ENCODE measurements around the gene TRERF1.

TRERF1 gene

DNA sequence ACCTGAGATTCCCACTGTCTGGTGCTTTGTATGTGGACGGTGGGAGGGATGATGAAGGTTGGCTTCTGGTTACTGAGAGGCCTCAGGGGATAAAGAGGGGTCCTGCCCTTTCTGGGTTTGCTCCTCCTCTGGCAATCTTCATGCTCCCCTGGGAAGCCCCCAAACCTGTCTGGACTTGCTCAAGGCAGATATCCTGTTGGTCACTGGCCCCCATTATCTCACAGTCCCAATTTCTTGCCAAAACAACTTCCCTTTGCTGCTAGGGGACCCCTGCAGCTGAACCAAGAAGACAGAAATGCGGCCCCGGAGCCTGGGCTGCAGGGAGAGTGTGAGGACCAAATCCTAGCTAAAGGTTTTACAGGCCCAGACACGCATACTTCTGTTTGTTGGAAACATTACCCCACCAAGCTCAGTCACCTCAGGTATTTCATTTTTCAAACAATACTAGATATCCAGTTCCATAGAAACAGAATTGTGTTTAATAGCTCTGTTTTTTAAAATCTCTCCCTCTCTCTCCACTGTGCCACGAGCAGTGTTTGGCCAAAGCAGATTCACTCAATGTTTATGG is 170.7 kb downstream of the TRERF1 start:
- H3K4me1 Mint-ChIP-seq (ENCODE audit: low read depth) = peaks cover 33% of the 10 kb centered on the region
- H3K4me3 Mint-ChIP-seq = no peak overlapping the region
- H3K36me3 Mint-ChIP-seq (ENCODE audit: low read depth) = peaks cover 15% of the 10 kb centered on the region
- no peaks in the 10 kb centered on the region for H3K9me3 Mint-ChIP-seq
- no peaks in the 10 kb centered on the region for H3K27me3 Mint-ChIP-seq (ENCODE audit: low read depth)
- peak overlapping the region; percentile 6 for H3K27ac Mint-ChIP-seq

DNA sequence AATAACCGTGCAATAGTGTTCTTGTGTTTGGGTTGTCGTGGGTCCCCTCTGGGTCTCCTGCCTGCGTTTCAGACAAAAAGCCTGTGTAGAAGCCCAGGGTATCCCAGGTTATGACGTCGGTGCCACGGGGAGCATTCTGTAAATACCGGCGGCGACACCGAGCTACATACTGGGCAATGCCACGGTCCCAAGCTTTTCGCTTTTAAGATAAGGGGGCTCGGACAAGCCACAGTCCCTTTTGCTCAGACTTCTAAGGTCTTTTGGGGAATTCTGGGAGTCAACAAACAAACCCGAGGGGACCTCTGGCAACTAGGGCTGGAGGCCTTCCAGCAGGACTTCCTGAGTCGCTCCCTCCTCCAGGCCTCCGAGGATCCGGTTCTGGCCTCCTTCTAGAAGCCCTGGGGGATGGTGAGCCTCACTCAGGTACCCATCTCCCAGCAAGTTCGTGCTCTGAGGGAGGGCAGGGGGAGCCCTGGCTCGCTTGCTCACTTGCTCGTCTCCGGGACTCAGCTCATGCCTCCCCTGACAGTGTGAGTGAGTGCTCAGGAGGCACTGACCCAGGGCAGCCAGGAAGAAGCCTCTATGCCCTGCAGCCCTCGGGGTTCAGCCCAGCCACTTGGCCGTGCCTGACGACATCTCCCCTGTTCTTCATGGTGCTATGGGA is 171.6 kb downstream of the TRERF1 start:
- Mint-ChIP-seq H3K36me3 (ENCODE audit: low read depth) (peaks cover 17% of the 10 kb centered on the region), H3K4me1 (ENCODE audit: low read depth) (peaks cover 33% of the 10 kb centered on the region), H3K9me3 (no peaks in the 10 kb centered on the region), H3K4me3 (no peak overlapping the region), H3K27me3 (ENCODE audit: low read depth) (no peaks in the 10 kb centered on the region), H3K27ac (no peak overlapping the region)

DNA sequence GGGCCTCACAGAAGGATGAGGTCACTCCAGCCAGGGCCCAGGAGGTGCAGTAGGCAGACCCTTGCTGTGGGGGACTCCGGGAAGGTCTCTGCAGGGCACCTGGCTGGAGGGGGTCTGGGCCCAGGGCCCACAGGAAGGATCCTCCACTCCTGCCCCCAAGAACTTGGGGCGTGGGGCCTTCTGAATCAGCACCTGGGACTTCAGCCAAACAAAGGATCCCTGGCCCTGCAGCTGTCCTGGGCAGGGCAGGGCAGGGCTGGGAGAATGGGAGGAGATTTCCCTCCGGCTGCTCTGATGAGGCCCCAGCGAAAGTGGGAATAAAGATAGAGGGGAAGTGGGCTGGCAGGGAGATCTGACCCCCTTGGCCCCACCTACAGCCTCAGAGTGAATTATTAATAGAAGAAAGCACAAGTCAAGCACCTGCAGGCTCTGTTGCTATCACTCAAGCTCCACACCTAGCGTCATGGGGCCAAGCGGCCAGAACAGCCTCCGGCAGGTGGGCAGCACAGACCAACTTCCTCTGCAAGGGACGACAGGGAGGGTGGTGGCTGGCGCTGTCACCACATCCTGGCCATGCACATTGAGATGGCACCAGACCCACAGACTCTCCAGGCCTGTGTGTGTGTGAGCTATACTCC is 172.5 kb downstream of the TRERF1 start:
- Mint-ChIP-seq H3K36me3 (ENCODE audit: low read depth) (peaks cover 13% of the 10 kb centered on the region), H3K4me1 (ENCODE audit: low read depth) (peaks cover 30% of the 10 kb centered on the region), H3K4me3 (no peak overlapping the region), H3K27me3 (ENCODE audit: low read depth) (no peaks in the 10 kb centered on the region), H3K9me3 (no peaks in the 10 kb centered on the region), H3K27ac (peak overlapping the region; percentile 70)

DNA sequence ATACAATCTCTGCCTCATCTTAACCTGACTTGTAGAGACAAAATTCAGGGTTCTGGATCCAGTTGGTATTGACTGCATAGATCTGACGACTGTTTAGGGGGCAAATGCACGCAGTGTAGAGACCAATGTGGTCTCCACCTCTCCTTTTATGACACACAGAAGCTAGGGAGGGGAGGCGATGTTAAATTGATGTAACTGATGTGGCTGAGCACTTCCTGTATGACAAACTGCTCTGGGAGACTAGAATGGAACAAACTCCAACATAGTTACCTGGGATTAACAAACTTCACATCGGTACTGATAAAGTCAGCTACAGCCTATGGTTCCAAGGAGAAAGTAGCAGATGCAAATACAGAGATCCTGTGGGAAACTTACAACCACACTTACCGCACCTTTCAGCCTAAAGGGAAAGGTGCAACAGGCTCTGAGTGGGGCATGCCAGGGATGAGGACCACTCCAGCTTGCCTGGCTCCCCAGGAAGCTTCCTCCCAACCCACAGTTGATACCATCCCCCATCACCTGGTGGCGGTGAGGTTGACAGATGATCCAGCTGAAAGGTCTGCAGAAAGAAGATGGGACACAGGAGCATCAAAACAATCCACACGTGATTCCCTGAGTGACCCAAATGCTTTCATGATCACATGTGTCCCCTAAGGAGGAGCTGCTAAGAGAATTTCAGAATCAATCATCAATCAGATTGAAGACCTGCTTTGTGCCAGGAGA is 173.4 kb downstream of the TRERF1 start:
- H3K4me3 Mint-ChIP-seq = no peak overlapping the region
- no peaks in the 10 kb centered on the region for H3K27me3 Mint-ChIP-seq (ENCODE audit: low read depth)
- peaks cover 13% of the 10 kb centered on the region for H3K36me3 Mint-ChIP-seq (ENCODE audit: low read depth)
- no peaks in the 10 kb centered on the region for H3K9me3 Mint-ChIP-seq
- H3K4me1 Mint-ChIP-seq (ENCODE audit: low read depth) = peaks cover 30% of the 10 kb centered on the region
- peak overlapping the region; percentile 70 for H3K27ac Mint-ChIP-seq

DNA sequence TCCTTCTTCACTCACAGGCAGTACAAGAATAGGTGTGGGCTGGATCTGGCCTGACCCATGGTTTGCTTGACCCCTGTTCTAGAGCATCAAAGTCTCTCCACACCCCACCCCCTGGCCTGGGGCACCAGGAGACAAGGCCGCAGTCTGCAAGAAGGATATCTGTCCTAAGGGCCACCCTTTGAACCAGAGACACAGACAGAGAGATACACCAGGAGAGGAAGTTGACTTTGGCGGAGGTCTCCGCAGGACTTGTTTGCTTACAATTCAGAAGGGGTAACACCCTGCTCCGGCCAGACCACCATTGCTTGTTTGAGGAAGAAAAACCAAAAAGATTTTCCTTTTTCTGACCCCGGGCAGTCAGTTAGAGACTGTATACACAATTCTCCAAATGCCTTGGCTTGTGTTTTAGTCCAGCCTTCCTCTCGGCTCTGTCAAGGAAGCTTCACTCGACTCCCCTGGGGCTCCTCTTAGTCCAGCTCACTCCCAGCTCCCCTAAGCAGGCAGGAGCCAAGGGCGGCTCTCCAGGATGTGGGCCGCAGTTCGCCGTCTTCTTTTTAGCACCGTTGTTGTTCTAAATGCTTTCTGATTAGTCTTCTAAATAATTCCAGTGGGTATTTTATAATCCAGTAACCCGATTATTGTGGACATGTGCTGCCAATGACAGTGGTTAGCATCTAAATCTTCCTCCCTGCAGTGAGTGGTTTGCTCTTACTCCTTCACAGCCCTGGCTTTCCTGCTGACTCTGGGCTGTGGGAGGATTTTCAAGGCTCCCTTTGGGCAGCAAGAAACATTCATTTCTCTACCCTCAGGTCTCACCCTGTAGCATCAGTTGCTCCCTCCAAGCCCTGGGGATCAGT is 175.5 kb downstream of the TRERF1 start:
- Mint-ChIP-seq H3K4me1 (ENCODE audit: low read depth) (peaks cover 22% of the 10 kb centered on the region), H3K27ac (peak overlapping the region; percentile 46), H3K9me3 (no peaks in the 10 kb centered on the region), H3K36me3 (ENCODE audit: low read depth) (peaks cover 12% of the 10 kb centered on the region), H3K4me3 (no peak overlapping the region), H3K27me3 (ENCODE audit: low read depth) (no peaks in the 10 kb centered on the region)

DNA sequence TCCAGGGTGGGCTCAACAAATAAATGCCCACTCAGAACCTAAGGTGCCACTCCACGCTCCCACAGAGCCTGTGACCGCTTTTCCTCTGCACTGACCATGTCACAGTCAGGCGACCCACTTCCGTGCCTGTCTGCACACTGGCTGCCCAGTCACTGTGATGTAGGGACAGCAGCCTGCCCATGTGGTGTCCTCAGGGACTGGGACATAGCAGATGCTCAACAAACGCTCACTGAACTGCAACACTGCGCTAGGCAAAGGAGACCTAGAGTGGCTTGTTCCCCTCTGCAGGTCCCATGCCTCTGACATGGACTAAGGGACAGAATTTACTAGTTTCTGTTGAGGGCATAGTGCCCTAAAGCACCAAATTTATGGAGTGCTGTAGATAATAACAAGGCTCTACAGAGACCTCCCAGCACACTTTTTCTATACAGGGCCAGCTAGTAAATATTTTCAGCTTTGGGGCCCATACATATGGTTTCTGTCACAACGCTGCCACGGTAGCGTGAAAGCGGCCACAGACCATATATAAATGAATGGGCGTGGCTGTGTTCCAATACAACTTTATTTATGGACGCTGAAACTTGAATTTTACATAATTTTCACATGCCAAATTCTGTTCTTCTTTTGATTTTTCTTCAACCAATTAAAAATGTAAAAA is 176.2 kb downstream of the TRERF1 start:
- Mint-ChIP-seq H3K27ac (no peak overlapping the region), H3K36me3 (ENCODE audit: low read depth) (peaks cover 12% of the 10 kb centered on the region), H3K27me3 (ENCODE audit: low read depth) (no peaks in the 10 kb centered on the region), H3K4me1 (ENCODE audit: low read depth) (peaks cover 22% of the 10 kb centered on the region), H3K9me3 (no peaks in the 10 kb centered on the region), H3K4me3 (no peak overlapping the region)

DNA sequence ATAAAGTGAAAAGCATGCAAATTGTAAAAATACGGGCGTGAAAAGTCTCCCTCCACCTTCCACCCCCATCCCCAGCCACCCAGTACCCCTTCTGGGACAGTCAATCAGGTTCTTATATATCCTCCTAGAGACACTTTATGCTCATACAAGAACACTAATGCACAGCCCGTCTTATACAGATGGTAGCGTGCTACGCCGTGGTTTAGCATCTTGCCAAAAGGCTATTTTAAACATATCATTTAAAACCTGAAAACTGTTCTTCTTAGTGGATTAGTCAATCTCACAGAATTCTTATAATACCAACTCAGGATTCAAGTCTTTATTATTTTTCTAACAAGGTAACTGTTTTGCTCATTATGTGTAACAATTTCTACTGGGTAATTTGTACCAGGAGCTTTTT is 176.8 kb downstream of the TRERF1 start:
- Mint-ChIP-seq H3K9me3 (no peaks in the 10 kb centered on the region), H3K27me3 (ENCODE audit: low read depth) (no peaks in the 10 kb centered on the region), H3K4me3 (no peak overlapping the region)

DNA sequence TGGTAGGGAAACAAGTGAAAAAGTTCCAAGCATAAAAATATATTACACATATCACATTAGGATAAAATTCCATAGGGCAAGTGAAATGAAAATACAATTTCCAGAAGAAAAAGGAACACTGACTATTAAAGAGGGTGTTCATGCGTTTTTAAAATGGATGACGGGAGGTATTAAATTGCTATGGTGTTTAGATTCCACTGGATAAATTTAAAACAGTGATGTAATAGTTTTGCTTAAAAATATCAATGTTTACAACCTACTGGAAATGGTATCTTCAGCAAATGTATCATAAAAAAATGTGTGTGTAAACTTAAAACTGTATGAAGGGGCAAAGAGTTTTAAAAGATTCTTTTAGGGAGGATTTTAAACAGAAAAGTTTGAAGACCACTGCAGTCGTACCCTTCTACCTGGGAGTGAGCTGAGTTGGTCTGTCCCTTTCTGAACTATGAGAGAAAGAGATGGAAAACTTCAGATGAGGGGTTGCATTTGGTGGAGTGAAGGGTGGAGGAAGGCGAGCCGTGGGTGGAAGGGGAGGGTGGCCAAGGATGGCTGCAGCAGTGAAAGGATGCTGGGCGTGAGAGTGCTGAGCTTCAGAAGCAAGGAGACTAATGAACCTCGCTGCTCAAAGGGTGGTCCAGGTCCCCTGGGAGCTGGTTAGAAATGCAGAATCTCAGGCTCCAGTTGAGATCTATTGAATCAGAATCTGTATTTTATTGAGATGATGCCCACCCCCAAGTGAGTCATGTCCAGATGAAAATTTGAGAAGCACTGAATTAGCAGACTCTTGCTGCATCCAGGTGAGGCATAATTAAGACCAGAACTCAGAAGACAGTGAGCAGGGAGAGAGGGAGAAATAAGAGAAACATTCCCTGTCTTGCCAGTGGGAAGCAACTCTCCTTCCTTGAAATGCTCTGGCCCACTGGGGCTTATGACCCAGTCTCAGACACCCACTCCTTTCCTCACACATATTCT is 179.6 kb downstream of the TRERF1 start:
- H3K27ac Mint-ChIP-seq = no peak overlapping the region
- peaks cover 24% of the 10 kb centered on the region for H3K36me3 Mint-ChIP-seq (ENCODE audit: low read depth)
- no peaks in the 10 kb centered on the region for H3K27me3 Mint-ChIP-seq (ENCODE audit: low read depth)
- no peak overlapping the region for H3K4me3 Mint-ChIP-seq
- no peaks in the 10 kb centered on the region for H3K9me3 Mint-ChIP-seq
- peaks cover 15% of the 10 kb centered on the region for H3K4me1 Mint-ChIP-seq (ENCODE audit: low read depth)

More for the DNA sequence above, 176.8 kb downstream of the TRERF1 start:
- Mint-ChIP-seq H3K36me3 (ENCODE audit: low read depth) (peaks cover 17% of the 10 kb centered on the region), H3K27ac (no peak overlapping the region), H3K4me1 (ENCODE audit: low read depth) (peaks cover 27% of the 10 kb centered on the region)

DNA sequence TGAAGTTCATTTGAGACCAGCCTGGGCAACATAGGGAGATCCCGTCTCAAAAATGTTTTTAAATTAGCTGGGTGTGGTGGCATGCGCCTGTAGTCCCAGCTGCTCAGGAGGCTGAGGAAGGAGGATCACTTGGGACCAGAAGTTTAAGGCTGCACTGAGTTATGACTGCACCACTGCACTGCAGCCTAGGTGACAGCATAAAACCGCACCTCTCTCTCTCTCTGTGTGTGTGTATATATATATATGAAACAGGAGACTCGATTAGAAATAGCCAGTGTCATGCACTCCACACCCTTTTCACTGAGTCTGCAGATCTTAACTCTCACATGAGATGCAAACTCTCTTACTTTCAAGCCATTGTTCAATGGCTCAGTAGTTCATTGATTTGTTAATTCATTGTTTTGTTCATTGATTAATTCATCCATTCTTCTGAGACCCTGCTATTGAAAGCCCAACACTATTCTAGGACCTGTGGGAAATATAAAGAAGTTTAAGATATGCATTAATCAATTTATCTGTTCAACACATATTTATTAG is 181.7 kb downstream of the TRERF1 start:
- Mint-ChIP-seq H3K4me3 (no peak overlapping the region), H3K36me3 (ENCODE audit: low read depth) (peaks cover 27% of the 10 kb centered on the region), H3K4me1 (ENCODE audit: low read depth) (peaks cover 15% of the 10 kb centered on the region), H3K27ac (peak overlapping the region; percentile 45), H3K27me3 (ENCODE audit: low read depth) (no peaks in the 10 kb centered on the region), H3K9me3 (no peaks in the 10 kb centered on the region)

DNA sequence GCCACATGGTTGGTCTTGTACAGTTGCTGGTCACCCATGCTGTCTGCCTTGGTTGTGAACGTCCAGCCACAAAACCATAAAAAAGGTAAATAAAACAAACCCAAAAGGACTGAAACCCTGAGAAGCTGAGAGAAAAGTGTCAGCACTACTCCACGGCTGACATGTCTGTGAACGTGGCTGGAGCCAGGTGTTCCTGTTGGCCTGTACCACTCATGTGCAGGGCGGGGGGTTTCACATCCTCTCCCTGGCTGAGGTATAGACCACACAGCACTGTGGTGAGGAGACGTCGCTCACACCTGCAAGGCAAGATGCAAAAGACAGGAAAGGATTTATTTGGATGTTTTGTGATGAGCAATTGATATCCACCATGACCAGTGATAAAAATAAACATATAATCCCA is 182.2 kb downstream of the TRERF1 start:
- Mint-ChIP-seq H3K36me3 (ENCODE audit: low read depth) (peaks cover 27% of the 10 kb centered on the region), H3K4me1 (ENCODE audit: low read depth) (peaks cover 15% of the 10 kb centered on the region), H3K9me3 (no peaks in the 10 kb centered on the region), H3K27ac (peak overlapping the region; percentile 45), H3K4me3 (no peak overlapping the region), H3K27me3 (ENCODE audit: low read depth) (no peaks in the 10 kb centered on the region)

DNA sequence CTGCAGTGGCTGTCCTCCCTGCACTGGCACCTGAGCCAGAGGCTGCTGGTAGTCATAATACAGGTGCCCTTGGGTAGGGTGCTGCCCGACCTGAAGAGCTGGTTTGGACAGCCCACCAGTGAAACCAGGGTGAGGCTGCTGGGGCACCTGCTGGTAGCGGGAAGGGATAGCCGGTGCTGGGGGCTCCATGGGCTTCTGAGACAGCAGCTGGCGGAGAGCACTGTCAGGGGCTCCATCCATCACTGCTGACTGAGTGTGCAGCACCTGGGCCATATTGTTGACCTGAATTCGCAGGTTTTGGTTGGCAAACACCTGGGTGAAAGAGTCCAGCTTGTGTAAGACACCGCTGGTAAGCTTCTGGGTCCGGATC is 182.9 kb downstream of the TRERF1 start:
- Mint-ChIP-seq H3K27ac (no peak overlapping the region), H3K27me3 (ENCODE audit: low read depth) (no peaks in the 10 kb centered on the region), H3K4me3 (no peak overlapping the region), H3K4me1 (ENCODE audit: low read depth) (peaks cover 15% of the 10 kb centered on the region), H3K36me3 (ENCODE audit: low read depth) (peaks cover 27% of the 10 kb centered on the region), H3K9me3 (no peaks in the 10 kb centered on the region)

DNA sequence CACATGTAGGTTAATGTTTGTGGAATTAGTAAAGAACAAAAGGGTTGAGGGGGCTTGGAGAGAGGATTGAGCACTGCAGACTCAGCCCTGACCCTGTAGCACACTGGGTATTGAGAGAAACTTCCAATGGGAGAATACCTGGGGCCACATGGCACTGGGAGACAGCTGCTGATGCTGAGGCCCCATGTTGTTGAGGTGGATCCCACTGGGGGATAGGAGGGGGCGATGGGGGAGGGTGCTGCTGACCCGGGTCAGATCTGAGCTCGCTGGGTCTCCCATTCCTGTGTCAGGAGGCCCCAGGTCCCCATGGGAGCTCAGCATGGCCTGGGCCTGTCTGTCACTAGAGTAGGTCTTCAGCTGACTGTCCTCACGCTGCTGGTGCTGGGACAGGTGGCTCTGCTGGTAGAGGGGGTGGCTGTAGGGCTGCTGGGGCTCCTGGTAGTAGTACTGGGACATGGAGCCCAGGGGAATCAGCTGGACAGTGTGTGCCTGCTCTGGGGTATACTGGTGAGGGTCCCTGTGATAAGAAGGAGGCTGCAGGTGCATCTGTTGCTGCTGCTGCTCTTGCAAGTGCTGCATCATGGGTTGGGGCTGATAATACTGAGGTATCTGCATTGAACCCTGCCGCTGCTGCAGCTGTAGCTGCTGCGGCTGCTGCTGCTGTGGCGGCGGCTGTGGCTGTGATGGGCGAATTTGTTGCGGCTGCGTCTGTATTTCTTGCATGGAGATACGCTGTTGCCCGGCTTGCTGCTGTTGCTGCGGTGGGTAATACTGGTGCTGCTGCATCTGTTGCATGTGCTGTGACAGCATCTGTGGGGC is 183.5 kb downstream of the TRERF1 start:
- H3K4me3 Mint-ChIP-seq = no peak overlapping the region
- peaks cover 29% of the 10 kb centered on the region for H3K36me3 Mint-ChIP-seq (ENCODE audit: low read depth)
- no peaks in the 10 kb centered on the region for H3K9me3 Mint-ChIP-seq
- H3K27ac Mint-ChIP-seq = no peak overlapping the region
- H3K27me3 Mint-ChIP-seq (ENCODE audit: low read depth) = no peaks in the 10 kb centered on the region
- H3K4me1 Mint-ChIP-seq (ENCODE audit: low read depth) = peaks cover 15% of the 10 kb centered on the region
